T-helper 2 cell treated with Interferon-gamma antibody and Interleukin-4, amounts not matched to agents 100 ng/mL and 5 ng/mL, for 36 hours (primary cell): ENCODE data around the gene SLC9A1. TPM values are rescaled to one million over a fixed set of nuclear protein-coding genes. Genes with fewer than 3 reads are reported as not detected.

ENCODE experiments used
- total RNA-seq: library from RNA; stranded (reverse); gene quantifications from 2 replicates; pipeline ENCODE4 v1.2.3, GENCODE V29; 2022

Gene SLC9A1
- total RNA-seq, 1 donor from 2014 or later, result 24.6 TPM

Other genes starting within 250 kb of the SLC9A1 start
- gene NR0B2, start 241.2 kb downstream of the SLC9A1 start, total RNA-seq, result not detected in 2 replicates
- gene NUDC, start 233.4 kb downstream of the SLC9A1 start, total RNA-seq, result 88.6 and 91.4 TPM in 2 replicates
- not detected in 2 replicates for gene KDF1, start 194.7 kb downstream of the SLC9A1 start, total RNA-seq
- gene TRNP1, start 161.4 kb downstream of the SLC9A1 start, total RNA-seq, result 0.07 and 0.11 TPM in 2 replicates
- not detected in 2 replicates for gene TENT5B, start 142.3 kb downstream of the SLC9A1 start, total RNA-seq
- 24.0 and 24.4 TPM in 2 replicates for gene WDTC1, start 79.5 kb upstream of the SLC9A1 start, total RNA-seq
- gene TMEM222, start 167.0 kb upstream of the SLC9A1 start, total RNA-seq, result 39.5 and 39.8 TPM in 2 replicates
- 83.6 and 90.1 TPM in 2 replicates for gene SYTL1, start 186.9 kb upstream of the SLC9A1 start, total RNA-seq
- 9.6 and 12.7 TPM in 2 replicates for gene MAP3K6, start 211.8 kb upstream of the SLC9A1 start, total RNA-seq
- not detected in 2 replicates for gene FCN3, start 219.7 kb upstream of the SLC9A1 start, total RNA-seq
- gene CD164L2, start 228.2 kb upstream of the SLC9A1 start, total RNA-seq, result not detected in 2 replicates
- gene GPR3, start 237.5 kb upstream of the SLC9A1 start, total RNA-seq, result 0.39 and 0.73 TPM in 2 replicates